ENCODE data around the gene EHD4.

EHD4 gene

GRCh38 chr15:41858756-41859155 is 113.6 kb downstream of the EHD4 start:
- TF ChIP-seq, protein P1, sequence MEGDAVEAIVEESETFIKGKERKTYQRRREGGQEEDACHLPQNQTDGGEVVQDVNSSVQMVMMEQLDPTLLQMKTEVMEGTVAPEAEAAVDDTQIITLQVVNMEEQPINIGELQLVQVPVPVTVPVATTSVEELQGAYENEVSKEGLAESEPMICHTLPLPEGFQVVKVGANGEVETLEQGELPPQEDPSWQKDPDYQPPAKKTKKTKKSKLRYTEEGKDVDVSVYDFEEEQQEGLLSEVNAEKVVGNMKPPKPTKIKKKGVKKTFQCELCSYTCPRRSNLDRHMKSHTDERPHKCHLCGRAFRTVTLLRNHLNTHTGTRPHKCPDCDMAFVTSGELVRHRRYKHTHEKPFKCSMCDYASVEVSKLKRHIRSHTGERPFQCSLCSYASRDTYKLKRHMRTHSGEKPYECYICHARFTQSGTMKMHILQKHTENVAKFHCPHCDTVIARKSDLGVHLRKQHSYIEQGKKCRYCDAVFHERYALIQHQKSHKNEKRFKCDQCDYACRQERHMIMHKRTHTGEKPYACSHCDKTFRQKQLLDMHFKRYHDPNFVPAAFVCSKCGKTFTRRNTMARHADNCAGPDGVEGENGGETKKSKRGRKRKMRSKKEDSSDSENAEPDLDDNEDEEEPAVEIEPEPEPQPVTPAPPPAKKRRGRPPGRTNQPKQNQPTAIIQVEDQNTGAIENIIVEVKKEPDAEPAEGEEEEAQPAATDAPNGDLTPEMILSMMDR (IDR thresholded peaks at IDR 0.05) = no peak

GRCh38 chr15:41857316-41857715 is 115.0 kb downstream of the EHD4 start:
- TF ChIP-seq, protein P1 (IDR thresholded peaks at IDR 0.05) = no peak

DNA sequence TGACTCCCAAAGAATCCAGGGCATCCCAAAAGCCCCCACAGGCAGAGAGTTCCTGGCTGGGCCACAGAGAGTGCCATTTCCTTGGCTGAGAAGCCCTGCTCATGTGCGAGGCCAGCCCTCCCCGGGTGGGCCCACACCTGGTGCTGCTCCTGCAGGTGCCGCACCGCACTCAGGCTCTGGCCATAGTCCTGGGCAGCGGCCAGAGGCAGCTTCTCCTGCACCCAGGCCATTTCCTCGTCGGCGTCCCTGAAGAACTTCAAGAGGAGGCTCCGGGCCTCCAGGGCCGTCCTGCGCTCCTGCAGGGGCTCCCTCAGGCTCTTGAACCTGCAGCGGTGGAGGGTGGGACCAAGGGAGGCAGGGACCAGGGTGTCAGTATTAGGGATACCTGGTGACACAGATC is 115.6 kb downstream of the EHD4 start:
- TF ChIP-seq, protein P1 (IDR thresholded peaks at IDR 0.05) = no peak

- TF ChIP-seq, protein P1 (IDR thresholded peaks at IDR 0.05) = no peak
Observed at GRCh38 chr15:41856262-41856661, 116.1 kb downstream of the EHD4 start.

- TF ChIP-seq, protein P1 (IDR thresholded peaks at IDR 0.05) = no peak
Observed at GRCh38 chr15:41855261-41855961, 116.9 kb downstream of the EHD4 start.

DNA sequence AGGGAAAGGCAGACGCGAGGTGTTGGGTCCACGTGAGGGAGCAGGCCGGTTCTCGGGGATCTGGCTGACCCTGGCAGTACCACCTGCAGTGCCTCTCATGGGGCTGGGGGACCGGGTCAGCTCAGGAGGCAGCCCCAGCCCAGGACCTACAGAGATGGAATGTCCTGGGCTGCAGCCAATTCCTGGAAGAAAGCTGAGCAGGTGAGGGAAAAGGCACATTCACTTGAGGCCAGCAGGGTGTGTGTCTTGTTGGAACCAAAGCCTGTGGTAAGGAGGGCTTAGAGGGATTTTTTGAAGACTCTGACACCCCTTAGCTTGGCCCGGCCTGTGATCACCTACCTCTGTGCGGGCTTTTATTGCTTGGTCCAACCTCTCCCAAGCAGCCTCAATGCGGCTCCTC is 117.9 kb downstream of the EHD4 start:
- TF ChIP-seq, protein P1 (IDR thresholded peaks at IDR 0.05) = no peak

DNA sequence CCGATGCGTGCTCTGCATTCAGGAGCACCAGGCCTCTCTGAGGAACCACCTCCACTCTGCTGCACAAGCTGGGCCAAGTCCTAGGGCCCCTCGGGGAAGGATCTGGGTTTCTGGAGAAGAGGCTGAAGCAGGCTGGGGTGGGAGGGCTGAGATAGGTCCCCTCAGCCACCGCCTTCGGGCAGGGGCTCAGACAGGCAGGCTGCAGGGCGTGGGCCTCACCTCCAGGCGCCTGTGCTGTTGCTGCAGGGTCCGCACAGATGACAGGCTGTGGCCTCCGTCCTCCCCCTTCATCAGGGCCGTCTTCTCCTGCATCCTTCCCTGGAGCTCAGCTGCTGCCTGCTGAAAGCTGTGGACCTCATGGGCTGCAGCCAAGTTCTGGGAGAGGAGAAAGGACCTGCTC is 118.5 kb downstream of the EHD4 start:
- TF ChIP-seq, protein P1 (IDR thresholded peaks at IDR 0.05) = no peak

All from LNCAP (cell line).